ENCODE results near the gene DPH2. TPM values are rescaled to one million over a fixed set of nuclear protein-coding genes. Genes with fewer than 3 reads are reported as not detected.
A peak's percentile ranks its signal among the peaks of the same experiment; 100 is the strongest.

DPH2 gene
- total RNA-seq, 4 donors from 2014 or later = 27.8 to 64.4 (median 39.8) TPM

DNA sequence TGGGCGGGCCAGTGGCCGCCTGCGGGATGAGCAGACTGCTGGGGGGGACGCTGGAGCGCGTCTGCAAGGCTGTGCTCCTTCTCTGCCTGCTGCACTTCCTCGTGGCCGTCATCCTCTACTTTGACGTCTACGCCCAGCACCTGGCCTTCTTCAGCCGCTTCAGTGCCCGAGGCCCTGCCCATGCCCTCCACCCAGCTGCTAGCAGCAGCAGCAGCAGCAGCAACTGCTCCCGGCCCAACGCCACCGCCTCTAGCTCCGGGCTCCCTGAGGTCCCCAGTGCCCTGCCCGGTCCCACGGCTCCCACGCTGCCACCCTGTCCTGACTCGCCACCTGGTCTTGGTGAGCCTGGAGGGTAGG is 11.3 kb downstream of the DPH2 start:
- no peak for TF ChIP-seq CTCF (IDR thresholded peaks at IDR 0.05)
- no peak for TF ChIP-seq EP300 (IDR thresholded peaks at IDR 0.05)
- no peak for TF ChIP-seq POLR2A (IDR thresholded peaks at IDR 0.05)
- no peak for TF ChIP-seq POLR2AphosphoS5 (IDR thresholded peaks at IDR 0.05)
- WGBS = 70% methylated on average over 2 of the region's 20 CpGs
- Histone ChIP-seq H3K36me3 (peaks cover 29% of the 10 kb centered on the region), H3K27ac (no peak overlapping the region), H3K4me3 (no peak overlapping the region), H3K9me3 (no peaks in the 10 kb centered on the region), H3K27me3 (no peaks in the 10 kb centered on the region), H3K4me1 (peaks cover 48% of the 10 kb centered on the region)
- DNase-seq (ENCODE audit: low spot score in 2 of 2) = peak in 1 of 2 donors; percentile 79

DNA sequence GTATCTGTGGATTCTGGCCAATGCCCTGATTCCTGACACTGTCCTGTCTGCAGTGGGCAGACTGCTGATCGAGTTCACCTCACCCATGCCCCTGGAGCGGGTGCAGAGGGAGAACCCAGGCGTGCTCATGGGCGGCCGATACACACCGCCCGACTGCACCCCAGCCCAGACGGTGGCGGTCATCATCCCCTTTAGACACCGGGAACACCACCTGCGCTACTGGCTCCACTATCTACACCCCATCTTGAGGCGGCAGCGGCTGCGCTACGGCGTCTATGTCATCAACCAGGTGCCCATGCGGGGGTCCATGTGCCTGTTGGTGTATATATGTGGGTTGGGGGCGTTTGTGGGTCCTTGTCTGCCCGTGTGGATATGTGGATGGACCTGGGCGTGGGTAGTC is 11.8 kb downstream of the DPH2 start:
- Histone ChIP-seq H3K36me3 (peaks cover 29% of the 10 kb centered on the region), H3K4me1 (peaks cover 43% of the 10 kb centered on the region)

DNA sequence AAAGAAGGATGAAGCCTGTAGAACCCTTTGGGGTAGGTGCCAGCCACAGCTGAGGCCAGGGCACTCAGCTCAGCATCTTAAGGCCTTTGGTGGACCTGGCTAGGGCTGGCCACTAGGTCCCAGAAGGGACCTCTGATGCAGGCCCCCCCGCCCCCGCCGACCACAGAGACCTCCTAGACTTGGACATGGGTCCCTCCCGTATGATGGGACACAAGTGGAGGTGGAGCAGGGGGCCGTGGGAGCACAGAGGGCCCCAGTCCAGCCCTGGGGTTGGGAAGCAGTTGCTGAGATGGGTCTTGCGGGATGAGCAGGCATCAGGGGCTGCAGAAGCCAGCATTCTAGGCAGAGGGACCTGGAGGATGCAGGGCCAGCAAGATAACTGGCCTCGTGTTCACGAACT is 12.4 kb downstream of the DPH2 start:
- DNase-seq (ENCODE audit: low spot score in 2 of 2) = no peak
- H3K4me3 ChIP-seq = no peak overlapping the region
- no peaks in the 10 kb centered on the region for H3K9me3 ChIP-seq
- no peak for TF ChIP-seq EP300 (IDR thresholded peaks at IDR 0.05)
- no peak for TF ChIP-seq POLR2A (IDR thresholded peaks at IDR 0.05)
- TF ChIP-seq POLR2AphosphoS5 (IDR thresholded peaks at IDR 0.05) = no peak
- TF ChIP-seq CTCF (IDR thresholded peaks at IDR 0.05) = no peak
- H3K27ac ChIP-seq = no peak overlapping the region
- peaks cover 37% of the 10 kb centered on the region for H3K4me1 ChIP-seq
- no peaks in the 10 kb centered on the region for H3K27me3 ChIP-seq
- peaks cover 25% of the 10 kb centered on the region for H3K36me3 ChIP-seq
- 93% methylated on average over 5 of the region's 8 CpGs for WGBS

More for the DNA sequence above, 11.8 kb downstream of the DPH2 start:
- Histone ChIP-seq H3K27ac (no peak overlapping the region), H3K4me3 (no peak overlapping the region), H3K27me3 (no peaks in the 10 kb centered on the region), H3K9me3 (no peaks in the 10 kb centered on the region)
- TF ChIP-seq CTCF (IDR thresholded peaks at IDR 0.05) (no peak), EP300 (IDR thresholded peaks at IDR 0.05) (no peak), POLR2AphosphoS5 (IDR thresholded peaks at IDR 0.05) (no peak), POLR2A (IDR thresholded peaks at IDR 0.05) (no peak)
- WGBS = 93% methylated on average over 15 of the region's 20 CpGs
- DNase-seq (ENCODE audit: low spot score in 2 of 2) = no peak

DNA sequence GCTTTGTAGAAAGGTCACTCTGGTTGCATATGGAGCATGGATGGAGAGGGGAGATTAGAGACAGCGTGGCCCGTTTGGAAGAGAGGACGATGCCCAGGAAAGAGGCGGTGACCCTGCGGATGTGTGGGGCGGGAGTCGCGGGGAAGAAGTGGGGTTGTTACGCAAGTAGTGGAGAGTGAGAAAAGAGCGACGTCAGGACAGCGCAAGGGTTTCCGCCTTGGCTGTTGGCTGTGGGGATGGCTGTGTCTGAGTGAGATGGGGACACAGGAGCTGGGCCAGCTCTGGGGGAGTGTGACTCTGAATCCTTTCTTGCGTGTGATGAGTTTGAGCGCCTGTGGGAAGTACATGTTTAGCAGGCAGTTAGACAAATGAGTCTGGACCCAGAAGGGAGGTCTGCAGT is 13.0 kb downstream of the DPH2 start:
- no peaks in the 10 kb centered on the region for H3K9me3 ChIP-seq
- H3K4me1 ChIP-seq = peaks cover 31% of the 10 kb centered on the region
- peaks cover 23% of the 10 kb centered on the region for H3K36me3 ChIP-seq
- no peak overlapping the region for H3K27ac ChIP-seq
- H3K27me3 ChIP-seq = no peaks in the 10 kb centered on the region
- 82% methylated on average over 15 of the region's 15 CpGs for WGBS
- no peak overlapping the region for H3K4me3 ChIP-seq
- TF ChIP-seq POLR2A (IDR thresholded peaks at IDR 0.05) (no peak), CTCF (IDR thresholded peaks at IDR 0.05) (no peak), POLR2AphosphoS5 (IDR thresholded peaks at IDR 0.05) (no peak), EP300 (IDR thresholded peaks at IDR 0.05) (no peak)
- no peak for DNase-seq (ENCODE audit: low spot score in 2 of 2)

DNA sequence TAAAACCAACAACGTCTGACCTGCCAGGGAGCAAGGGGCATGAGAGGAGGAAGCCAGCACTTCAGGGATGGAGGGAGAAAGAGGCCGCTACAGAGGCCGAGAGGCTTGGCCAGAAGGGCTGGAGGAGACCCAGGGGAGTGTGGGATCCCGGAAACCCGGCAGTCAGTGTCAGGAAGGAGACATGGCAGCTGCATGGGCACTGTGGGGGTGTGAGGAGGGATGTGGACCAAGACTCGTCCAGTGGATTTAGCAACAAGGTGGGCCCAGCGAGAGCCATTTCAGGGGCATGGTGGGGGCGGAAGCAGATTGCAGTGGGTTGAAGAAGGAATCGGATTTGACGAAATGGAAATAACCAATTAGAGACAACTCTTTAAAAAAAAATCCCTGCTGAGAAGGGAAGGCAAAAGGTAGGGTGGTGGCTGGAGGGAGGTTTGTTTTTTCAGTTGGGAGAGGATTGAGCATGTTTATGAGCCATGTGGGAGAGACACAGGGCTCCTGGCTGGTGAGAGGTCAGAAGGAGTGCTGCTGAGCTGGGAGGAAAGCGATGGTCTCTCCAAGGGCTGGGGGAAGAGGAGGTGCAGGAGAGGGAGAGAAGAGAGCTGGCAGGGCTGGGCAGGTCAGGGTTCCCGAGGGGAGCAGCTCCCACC is 13.6 kb downstream of the DPH2 start:
- WGBS = 79% methylated on average over 12 of the region's 12 CpGs
- Histone ChIP-seq H3K9me3 (no peaks in the 10 kb centered on the region), H3K4me1 (peaks cover 29% of the 10 kb centered on the region), H3K27me3 (no peaks in the 10 kb centered on the region), H3K36me3 (peaks cover 22% of the 10 kb centered on the region), H3K4me3 (no peak overlapping the region), H3K27ac (no peak overlapping the region)
- no peak for DNase-seq (ENCODE audit: low spot score in 2 of 2)
- no peak for TF ChIP-seq POLR2A (IDR thresholded peaks at IDR 0.05)
- no peak for TF ChIP-seq POLR2AphosphoS5 (IDR thresholded peaks at IDR 0.05)
- no peak for TF ChIP-seq CTCF (IDR thresholded peaks at IDR 0.05)
- no peak for TF ChIP-seq EP300 (IDR thresholded peaks at IDR 0.05)
